Measurements from ENCODE around the gene CADPS.

CADPS gene

DNA sequence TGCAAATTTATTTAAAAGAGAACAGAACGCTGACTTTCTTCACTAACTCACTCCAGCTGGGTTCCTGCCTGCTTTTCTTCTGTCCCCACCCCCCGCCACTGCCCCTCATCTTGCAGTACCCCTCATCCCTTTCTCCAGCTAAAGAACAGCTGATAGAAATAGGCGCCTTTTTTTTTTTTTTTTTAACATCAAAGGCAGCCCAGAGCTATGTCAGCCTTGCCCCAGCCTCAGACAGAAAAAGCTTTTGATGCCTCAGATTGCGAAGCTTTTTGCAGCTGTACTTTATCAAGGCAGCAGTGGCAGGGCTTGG is 1.8 kb downstream of the CADPS start:
- H3K4me3 ChIP-seq = peak overlapping the region in 1 of 2 donors; percentile 53
- no peak for DNase-seq
- H3K27ac ChIP-seq = no peak overlapping the region
- intact Hi-C loops (cut with DNase I; ENCODE audit: low total_unique reads) = no loop called here
- H3K27me3 ChIP-seq = peaks cover 0 to 41% of the 10 kb centered on the region in 2 donors
- no peak for TF ChIP-seq CTCF (IDR thresholded peaks at IDR 0.05)
- H3K9me3 ChIP-seq = no peaks in the 10 kb centered on the region
- H3K36me3 ChIP-seq = no peaks in the 10 kb centered on the region
- H3K4me1 ChIP-seq = peaks cover 0 to 18% (median 16%) of the 10 kb centered on the region in 4 donors

GRCh38 chr3:62872318-62872717 is 2.9 kb downstream of the CADPS start:
- DNase-seq = no peak
- TF ChIP-seq CTCF (IDR thresholded peaks at IDR 0.05) = no peak
- Histone ChIP-seq H3K27me3 (peaks cover 0 to 41% of the 10 kb centered on the region in 2 donors), H3K9me3 (no peaks in the 10 kb centered on the region), H3K27ac (no peak overlapping the region), H3K4me1 (peaks cover 0 to 18% (median 16%) of the 10 kb centered on the region in 4 donors), H3K4me3 (no peak overlapping the region), H3K36me3 (no peaks in the 10 kb centered on the region)
- intact Hi-C loops (cut with DNase I; ENCODE audit: low total_unique reads) = no loop called here

DNA sequence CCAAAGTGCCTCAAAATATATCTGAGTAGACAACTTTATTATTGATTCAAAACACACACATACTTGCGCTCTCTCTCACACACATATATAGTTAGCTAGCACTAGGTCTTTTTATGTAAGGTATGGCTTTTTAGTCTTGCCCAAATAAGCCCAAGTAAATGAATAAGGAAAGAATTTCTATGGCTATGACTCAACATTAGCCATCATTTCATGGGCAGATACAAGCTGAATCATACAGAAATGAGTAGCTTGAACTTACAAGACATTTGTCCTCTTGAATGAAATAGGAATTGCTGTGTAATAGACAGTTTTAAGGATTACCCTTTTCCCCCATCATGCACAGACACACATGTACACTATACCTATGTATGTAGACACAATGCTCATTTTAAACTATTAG is 4.9 kb downstream of the CADPS start:
- Histone ChIP-seq H3K4me1 (peaks cover 0 to 17% (median 15%) of the 10 kb centered on the region in 4 donors), H3K27me3 (peaks cover 0 to 21% of the 10 kb centered on the region in 2 donors), H3K9me3 (no peaks in the 10 kb centered on the region), H3K27ac (no peak overlapping the region), H3K36me3 (no peaks in the 10 kb centered on the region), H3K4me3 (no peak overlapping the region)
- no peak for TF ChIP-seq CTCF (IDR thresholded peaks at IDR 0.05)
- intact Hi-C loops (cut with DNase I; ENCODE audit: low total_unique reads) = no loop called here
- no peak for DNase-seq

DNA sequence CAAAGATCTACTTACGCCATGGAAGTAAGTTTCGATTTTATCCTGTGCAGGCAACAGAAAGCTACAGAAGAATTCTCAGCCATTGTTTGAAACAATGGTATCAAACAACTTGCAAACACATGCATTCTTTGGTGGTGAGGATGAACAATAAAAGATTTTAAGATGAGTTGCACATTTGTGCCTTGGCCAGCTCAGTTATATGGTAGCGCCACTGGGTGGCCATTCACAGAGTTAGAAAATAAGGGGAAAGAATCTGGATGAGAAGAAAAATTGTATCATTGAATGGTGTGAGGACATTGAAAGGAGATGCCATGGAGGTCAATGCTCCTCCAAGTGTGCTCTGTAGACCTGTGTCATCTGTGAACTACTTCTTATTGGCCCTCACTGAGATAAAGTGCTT is 11.6 kb downstream of the CADPS start:
- H3K4me3 ChIP-seq = no peak overlapping the region
- intact Hi-C loops (cut with DNase I; ENCODE audit: low total_unique reads) = no loop called here
- H3K27me3 ChIP-seq = peaks cover 0 to 3% of the 10 kb centered on the region in 2 donors
- no peaks in the 10 kb centered on the region for H3K36me3 ChIP-seq
- no peaks in the 10 kb centered on the region for H3K4me1 ChIP-seq
- no peak for DNase-seq
- no peak overlapping the region for H3K27ac ChIP-seq
- TF ChIP-seq CTCF (IDR thresholded peaks at IDR 0.05) = no peak
- H3K9me3 ChIP-seq = no peaks in the 10 kb centered on the region

GRCh38 chr3:62859203-62859791 is 15.9 kb downstream of the CADPS start:
- Histone ChIP-seq H3K27me3 (peaks cover 0 to 3% of the 10 kb centered on the region in 2 donors), H3K36me3 (no peaks in the 10 kb centered on the region), H3K4me3 (no peak overlapping the region), H3K9me3 (no peaks in the 10 kb centered on the region), H3K4me1 (no peaks in the 10 kb centered on the region), H3K27ac (no peak overlapping the region)
- no peak for DNase-seq
- intact Hi-C loops (cut with DNase I; ENCODE audit: low total_unique reads) = no loop called here
- no peak for TF ChIP-seq CTCF (IDR thresholded peaks at IDR 0.05)

DNA sequence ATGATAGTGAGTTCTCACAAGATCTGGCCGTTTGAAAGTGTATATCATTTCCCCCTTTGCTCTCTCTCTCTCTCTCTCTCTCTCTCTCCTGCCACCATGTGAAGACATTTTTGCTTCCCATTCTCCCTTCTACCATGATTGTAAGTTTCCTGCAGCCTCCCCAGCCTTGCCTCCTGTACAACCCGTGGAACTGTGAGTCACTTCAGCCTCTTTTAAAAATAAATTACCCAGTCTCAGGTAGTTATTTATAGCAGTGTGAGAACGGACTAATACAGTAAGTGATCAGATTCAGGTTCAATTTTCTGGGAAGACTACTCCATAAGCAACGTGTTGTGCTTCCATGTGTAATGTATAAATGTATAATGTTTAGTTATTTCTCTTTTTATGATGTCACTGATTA is 29.2 kb downstream of the CADPS start:
- H3K27ac ChIP-seq = no peak overlapping the region
- no peaks in the 10 kb centered on the region for H3K27me3 ChIP-seq
- intact Hi-C loops (cut with DNase I; ENCODE audit: low total_unique reads) = no loop called here
- DNase-seq = no peak
- H3K36me3 ChIP-seq = no peaks in the 10 kb centered on the region
- no peaks in the 10 kb centered on the region for H3K9me3 ChIP-seq
- H3K4me1 ChIP-seq = no peaks in the 10 kb centered on the region
- no peak overlapping the region for H3K4me3 ChIP-seq
- TF ChIP-seq CTCF (IDR thresholded peaks at IDR 0.05) = no peak
